Measurements from ENCODE around the gene RPS15. TPM values are rescaled to one million over a fixed set of nuclear protein-coding genes. Genes with fewer than 3 reads are reported as not detected.
"Not testable (repeated sequence)": the region's sequence is repeated elsewhere in the genome, so short reads cannot be mapped to it uniquely, and the experiment has no call there.

Gene RPS15
- total RNA-seq, 2 donors from 2014 or later: 1,653 to 1,678 TPM

- H3K4me1 Mint-ChIP-seq: peaks cover 26% of the 10 kb centered on the region
- no peak for ATAC-seq
- no peak overlapping the region for H3K4me3 Mint-ChIP-seq
- no peaks in the 10 kb centered on the region for H3K27me3 Mint-ChIP-seq
- H3K36me3 Mint-ChIP-seq (ENCODE audit: low read depth): peaks cover 9% of the 10 kb centered on the region
- H3K9me3 ChIP-seq (ENCODE audit: control insufficient read depth, low read length, poor library complexity, severe bottlenecking): no peaks in the 10 kb centered on the region
- no peak for DNase-seq
- no peak overlapping the region for H3K27ac Mint-ChIP-seq
Observed at GRCh38 chr19:1418951-1419738, 19.1 kb upstream of the RPS15 start.

DNA sequence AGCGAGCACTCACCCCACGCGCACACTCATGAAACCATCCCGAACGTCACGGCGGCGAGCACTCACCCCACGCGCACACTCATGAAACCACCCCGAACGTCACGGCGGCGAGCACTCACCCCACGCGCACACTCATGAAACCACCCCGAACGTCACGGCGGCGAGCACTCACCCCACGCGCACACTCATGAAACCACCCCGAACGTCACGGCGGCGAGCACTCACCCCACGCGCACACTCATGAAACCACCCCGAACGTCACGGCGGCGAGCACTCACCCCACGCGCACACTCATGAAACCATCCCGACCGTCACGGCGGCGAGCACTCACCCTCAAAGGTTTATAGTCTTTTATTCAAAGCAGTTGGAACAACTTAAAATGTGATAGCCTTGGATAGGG is 18.1 kb upstream of the RPS15 start:
- not testable (repeated sequence) for H3K9me3 ChIP-seq (ENCODE audit: control insufficient read depth, low read length, poor library complexity, severe bottlenecking); ATAC-seq; H3K36me3 Mint-ChIP-seq (ENCODE audit: low read depth); H3K27ac Mint-ChIP-seq; DNase-seq; H3K4me3 Mint-ChIP-seq; H3K27me3 Mint-ChIP-seq
- H3K4me1 Mint-ChIP-seq: peaks cover 25% of the 10 kb centered on the region

GRCh38 chr19:1420590-1420989 is 17.6 kb upstream of the RPS15 start:
- H3K9me3 ChIP-seq (ENCODE audit: control insufficient read depth, low read length, poor library complexity, severe bottlenecking): no peaks in the 10 kb centered on the region
- Mint-ChIP-seq H3K36me3 (ENCODE audit: low read depth) (peaks cover 9% of the 10 kb centered on the region), H3K27ac (no peak overlapping the region), H3K27me3 (no peaks in the 10 kb centered on the region), H3K4me1 (peaks cover 20% of the 10 kb centered on the region), H3K4me3 (peak overlapping the region; percentile 28)
- DNase-seq: no peak
- ATAC-seq: no peak

DNA sequence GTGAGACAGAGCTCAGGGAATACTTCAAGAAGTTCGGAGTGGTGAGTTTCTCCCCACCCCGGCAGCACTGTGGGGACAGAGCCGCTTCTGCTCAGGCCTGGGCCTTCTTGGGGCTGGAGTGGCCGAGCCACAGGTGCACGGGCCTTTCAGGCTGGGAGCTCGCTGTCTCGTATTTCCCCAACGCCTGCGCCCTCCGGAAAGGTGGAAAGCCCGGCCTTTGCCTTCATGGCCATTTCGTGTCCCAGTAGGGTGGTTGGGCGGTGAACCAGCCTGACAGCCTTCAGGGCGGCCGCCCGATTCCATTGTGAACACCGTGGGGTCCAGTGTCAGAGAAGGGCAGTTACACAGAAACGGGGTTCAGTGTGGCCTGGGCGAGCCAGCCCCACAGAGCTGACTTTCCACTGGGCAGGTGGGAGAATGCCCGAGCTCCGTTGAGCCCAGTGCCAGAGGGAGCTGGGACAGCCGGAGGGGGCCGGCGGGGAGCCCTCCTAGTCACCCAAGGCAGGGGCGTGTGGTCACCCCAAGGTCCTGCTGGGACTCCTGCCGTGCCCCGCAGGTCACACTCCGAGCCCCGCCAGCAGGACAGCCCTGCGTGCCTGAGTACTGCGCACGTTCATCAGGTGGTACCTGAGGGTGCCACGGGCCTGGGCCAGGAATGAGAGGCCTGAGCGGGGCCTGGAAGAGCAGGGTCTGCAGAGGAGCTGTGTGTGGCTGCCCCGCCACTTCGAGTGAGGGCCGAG is 16.8 kb upstream of the RPS15 start:
- ATAC-seq (no peak), DNase-seq (no peak)
- no peaks in the 10 kb centered on the region for H3K27me3 Mint-ChIP-seq
- no peak overlapping the region for H3K4me3 Mint-ChIP-seq
- peaks cover 9% of the 10 kb centered on the region for H3K36me3 Mint-ChIP-seq (ENCODE audit: low read depth)
- H3K9me3 ChIP-seq (ENCODE audit: control insufficient read depth, low read length, poor library complexity, severe bottlenecking): no peaks in the 10 kb centered on the region
- peaks cover 13% of the 10 kb centered on the region for H3K4me1 Mint-ChIP-seq
- H3K27ac Mint-ChIP-seq: no peak overlapping the region

DNA sequence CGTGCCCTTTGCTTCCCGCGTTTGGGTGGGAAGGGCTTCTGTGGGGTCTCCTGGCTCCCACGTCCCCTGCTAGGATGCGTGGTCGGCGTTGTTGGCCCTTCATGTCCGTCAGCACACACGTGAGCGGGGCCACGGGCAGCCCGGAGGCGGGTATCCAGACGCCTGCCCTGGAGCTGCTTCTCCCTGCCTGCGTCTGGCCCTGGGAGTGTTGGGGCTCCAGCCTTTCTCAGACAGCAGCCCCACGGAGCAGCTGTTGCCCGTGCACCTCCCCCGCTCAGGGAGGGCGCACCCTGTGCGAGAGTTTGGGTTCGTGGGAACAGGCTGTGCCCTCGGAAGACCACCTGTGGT is 16.3 kb upstream of the RPS15 start:
- H3K27me3 Mint-ChIP-seq: no peaks in the 10 kb centered on the region
- H3K9me3 ChIP-seq (ENCODE audit: control insufficient read depth, low read length, poor library complexity, severe bottlenecking): no peaks in the 10 kb centered on the region
- H3K36me3 Mint-ChIP-seq (ENCODE audit: low read depth): peaks cover 9% of the 10 kb centered on the region
- ATAC-seq: no peak
- H3K4me3 Mint-ChIP-seq: no peak overlapping the region
- no peak for DNase-seq
- H3K27ac Mint-ChIP-seq: no peak overlapping the region
- peaks cover 10% of the 10 kb centered on the region for H3K4me1 Mint-ChIP-seq

GRCh38 chr19:1422360-1422759 is 15.8 kb upstream of the RPS15 start:
- no peaks in the 10 kb centered on the region for H3K27me3 Mint-ChIP-seq
- H3K9me3 ChIP-seq (ENCODE audit: control insufficient read depth, low read length, poor library complexity, severe bottlenecking): no peaks in the 10 kb centered on the region
- peaks cover 9% of the 10 kb centered on the region for H3K36me3 Mint-ChIP-seq (ENCODE audit: low read depth)
- H3K27ac Mint-ChIP-seq: peak overlapping the region; percentile 70
- ATAC-seq: no peak
- H3K4me3 Mint-ChIP-seq: no peak overlapping the region
- no peak for DNase-seq
- H3K4me1 Mint-ChIP-seq: peaks cover 6% of the 10 kb centered on the region

DNA sequence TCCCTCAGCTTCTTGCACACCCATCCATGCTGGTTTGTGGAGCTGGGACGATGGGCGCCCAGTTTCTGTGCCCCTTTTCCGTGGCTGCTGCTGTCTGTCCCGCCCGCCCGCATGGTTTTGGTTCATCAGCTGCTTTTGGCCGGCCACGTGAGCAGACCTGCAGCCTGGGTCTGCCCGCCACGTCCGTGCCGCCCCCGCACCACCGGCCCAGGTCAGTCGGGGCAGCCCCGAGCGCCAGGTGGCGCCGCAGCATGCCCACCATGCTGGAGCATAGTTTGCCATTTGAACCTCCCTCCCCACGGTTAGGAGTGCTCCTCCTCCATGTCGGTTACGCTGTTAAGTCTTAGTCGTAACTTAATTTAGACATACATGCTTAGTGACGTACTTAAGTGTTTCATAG is 15.3 kb upstream of the RPS15 start:
- no peaks in the 10 kb centered on the region for H3K27me3 Mint-ChIP-seq
- no peak for DNase-seq
- peaks cover 3% of the 10 kb centered on the region for H3K4me1 Mint-ChIP-seq
- no peak overlapping the region for H3K4me3 Mint-ChIP-seq
- no peak for ATAC-seq
- no peaks in the 10 kb centered on the region for H3K9me3 ChIP-seq (ENCODE audit: control insufficient read depth, low read length, poor library complexity, severe bottlenecking)
- H3K27ac Mint-ChIP-seq: peak overlapping the region; percentile 70
- peaks cover 9% of the 10 kb centered on the region for H3K36me3 Mint-ChIP-seq (ENCODE audit: low read depth)

DNA sequence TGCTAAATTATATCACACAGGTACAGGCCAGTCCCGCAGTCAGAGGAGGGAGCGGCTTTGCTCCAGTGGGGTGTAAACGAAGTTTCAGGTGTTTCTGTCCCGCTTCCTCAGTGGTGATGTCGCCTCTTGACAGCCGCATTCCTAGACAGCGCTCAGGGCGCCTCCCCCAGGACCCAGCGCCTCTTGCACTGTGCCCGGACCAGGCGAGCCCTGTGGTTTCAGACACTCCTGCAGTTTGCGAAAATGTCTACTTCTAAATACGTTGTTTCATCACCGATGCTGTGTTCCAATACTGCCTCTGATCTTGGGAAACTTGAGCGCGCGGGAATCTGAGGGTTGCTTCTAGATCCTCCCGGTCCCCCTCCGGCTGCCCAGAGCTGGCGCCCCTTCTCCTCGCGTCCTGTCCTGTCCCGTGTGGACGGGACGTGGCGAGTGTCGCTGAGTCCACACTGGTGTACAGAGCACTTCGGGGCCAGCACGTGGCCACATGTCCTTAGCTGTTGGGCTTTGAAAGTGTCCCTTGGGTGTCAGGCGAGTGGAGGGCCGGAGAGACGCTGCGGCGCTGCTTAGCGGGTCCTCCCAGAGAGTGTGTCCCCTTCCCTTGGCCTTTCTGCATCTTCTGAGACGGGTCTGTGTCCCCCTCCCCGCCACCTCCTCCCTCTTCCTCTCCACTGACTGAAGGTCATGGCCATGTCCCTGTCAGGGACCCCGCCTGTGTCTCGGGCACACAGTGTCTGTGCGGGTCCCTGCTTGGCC is 14.6 kb upstream of the RPS15 start:
- no peaks in the 10 kb centered on the region for H3K27me3 Mint-ChIP-seq
- peak overlapping the region; percentile 70 for H3K27ac Mint-ChIP-seq
- H3K4me3 Mint-ChIP-seq: no peak overlapping the region
- H3K4me1 Mint-ChIP-seq: peaks cover 3% of the 10 kb centered on the region
- peaks cover 9% of the 10 kb centered on the region for H3K36me3 Mint-ChIP-seq (ENCODE audit: low read depth)
- no peaks in the 10 kb centered on the region for H3K9me3 ChIP-seq (ENCODE audit: control insufficient read depth, low read length, poor library complexity, severe bottlenecking)
- DNase-seq (no peak), ATAC-seq (no peak)

GRCh38 chr19:1424192-1424955 is 13.8 kb upstream of the RPS15 start:
- H3K4me3 Mint-ChIP-seq: no peak overlapping the region
- peaks cover 3% of the 10 kb centered on the region for H3K4me1 Mint-ChIP-seq
- H3K27me3 Mint-ChIP-seq: no peaks in the 10 kb centered on the region
- ATAC-seq (no peak), DNase-seq (no peak)
- H3K27ac Mint-ChIP-seq: no peak overlapping the region
- peaks cover 9% of the 10 kb centered on the region for H3K36me3 Mint-ChIP-seq (ENCODE audit: low read depth)
- H3K9me3 ChIP-seq (ENCODE audit: control insufficient read depth, low read length, poor library complexity, severe bottlenecking): no peaks in the 10 kb centered on the region

- Mint-ChIP-seq H3K4me3 (no peak overlapping the region), H3K36me3 (ENCODE audit: low read depth) (peaks cover 9% of the 10 kb centered on the region), H3K27me3 (no peaks in the 10 kb centered on the region), H3K4me1 (peaks cover 3% of the 10 kb centered on the region), H3K27ac (peak overlapping the region; percentile 11)
- no peaks in the 10 kb centered on the region for H3K9me3 ChIP-seq (ENCODE audit: control insufficient read depth, low read length, poor library complexity, severe bottlenecking)
- ATAC-seq (no peak), DNase-seq (no peak)
Observed at GRCh38 chr19:1425102-1425837, 12.9 kb upstream of the RPS15 start.

- DNase-seq: no peak
- no peak for ATAC-seq
- no peaks in the 10 kb centered on the region for H3K27me3 Mint-ChIP-seq
- peaks cover 9% of the 10 kb centered on the region for H3K36me3 Mint-ChIP-seq (ENCODE audit: low read depth)
- H3K4me1 Mint-ChIP-seq: peaks cover 3% of the 10 kb centered on the region
- no peaks in the 10 kb centered on the region for H3K9me3 ChIP-seq (ENCODE audit: control insufficient read depth, low read length, poor library complexity, severe bottlenecking)
- H3K27ac Mint-ChIP-seq: no peak overlapping the region
- no peak overlapping the region for H3K4me3 Mint-ChIP-seq
Observed at GRCh38 chr19:1425902-1426301, 12.3 kb upstream of the RPS15 start.

DNA sequence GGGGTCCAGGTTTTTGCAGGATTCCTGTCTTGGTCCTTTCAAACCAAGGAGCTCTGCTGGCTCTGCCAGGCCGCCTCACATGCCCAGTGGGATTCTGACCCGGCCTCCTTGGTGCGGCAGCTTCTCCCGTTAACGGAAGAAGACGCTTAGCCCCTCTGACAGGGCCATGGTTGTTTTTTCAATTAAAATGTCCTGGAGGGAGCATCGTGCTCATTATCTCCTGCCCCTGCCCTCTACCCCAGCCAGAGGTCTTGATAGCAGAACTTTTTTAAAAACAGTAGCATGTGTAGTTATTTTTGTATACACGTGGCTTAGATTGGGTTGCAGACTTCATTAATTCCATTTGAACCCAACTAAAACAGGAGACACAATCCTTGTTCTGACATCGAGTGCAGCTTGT is 11.5 kb upstream of the RPS15 start:
- ATAC-seq: no peak
- Mint-ChIP-seq H3K36me3 (ENCODE audit: low read depth) (peaks cover 9% of the 10 kb centered on the region), H3K4me3 (no peak overlapping the region), H3K27ac (no peak overlapping the region), H3K4me1 (peaks cover 3% of the 10 kb centered on the region), H3K27me3 (no peaks in the 10 kb centered on the region)
- no peaks in the 10 kb centered on the region for H3K9me3 ChIP-seq (ENCODE audit: control insufficient read depth, low read length, poor library complexity, severe bottlenecking)
- DNase-seq: no peak

All from T-helper 17 cell (primary cell).